NCI-H526 treated with DMSO at 0.1 percent for 48 hours (cell line): ENCODE data around the gene ARHGEF17.

Source experiments
- DNase-seq: peaks from one replicate; lab custom pipeline; 2025; lab: John Stamatoyannopoulos, UW

ARHGEF17 gene

DNA sequence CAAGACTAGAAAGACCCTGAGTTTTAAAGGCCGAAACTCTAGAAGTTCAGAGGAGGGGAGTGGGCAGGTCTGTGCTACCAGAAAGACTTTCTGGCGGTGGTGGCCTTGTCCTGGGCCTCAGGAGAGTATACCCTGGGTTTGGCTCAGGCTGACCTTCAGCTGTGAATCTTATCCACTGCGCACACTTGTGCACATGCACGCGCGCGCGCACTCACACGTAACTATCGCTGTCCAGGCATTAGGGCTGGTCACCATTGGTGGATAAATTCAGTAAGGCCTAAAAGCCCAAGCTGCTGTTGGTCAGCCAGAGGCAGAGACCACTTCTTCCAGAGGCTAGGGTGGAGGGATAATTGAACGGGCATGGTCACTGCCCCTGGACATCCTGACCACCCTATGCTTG, 25.1 kb downstream of the ARHGEF17 start:
- no peak for DNase-seq

DNA sequence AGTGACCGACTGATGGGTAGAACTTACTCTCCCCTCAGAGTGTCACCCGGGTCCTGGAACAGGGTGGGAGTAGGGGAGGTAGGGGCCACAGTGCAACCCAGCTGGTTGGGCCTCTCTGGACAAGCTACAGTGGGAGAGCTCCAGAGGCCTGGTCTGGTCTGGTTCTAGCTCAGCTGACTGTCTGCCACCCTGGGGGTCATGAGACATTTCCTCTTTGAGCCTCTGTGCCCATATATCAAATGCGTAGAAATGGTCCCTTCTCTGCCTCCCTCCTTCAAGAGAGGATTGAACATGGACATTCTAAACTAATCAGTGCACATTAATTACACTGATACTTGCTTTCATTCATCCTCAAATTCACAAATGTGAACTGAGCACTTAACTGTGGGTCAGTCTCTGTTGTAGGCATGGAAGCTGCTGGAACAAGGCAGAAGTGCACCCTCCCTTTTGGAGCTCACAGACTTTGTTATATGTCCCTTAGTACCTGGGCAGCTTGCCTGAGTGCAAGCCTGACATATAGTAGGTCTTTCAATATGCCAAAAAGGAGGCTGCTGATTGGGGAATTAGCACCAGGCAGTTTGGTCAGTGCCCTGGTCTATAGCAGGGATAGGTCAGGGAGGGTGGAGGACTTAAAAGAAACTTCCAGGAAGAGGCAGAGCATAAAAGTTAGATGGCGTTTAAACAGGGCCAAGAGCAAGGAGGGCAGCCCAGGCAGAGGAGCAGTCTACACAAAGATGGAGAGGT, 25.7 kb downstream of the ARHGEF17 start:
- DNase-seq: no peak

DNA sequence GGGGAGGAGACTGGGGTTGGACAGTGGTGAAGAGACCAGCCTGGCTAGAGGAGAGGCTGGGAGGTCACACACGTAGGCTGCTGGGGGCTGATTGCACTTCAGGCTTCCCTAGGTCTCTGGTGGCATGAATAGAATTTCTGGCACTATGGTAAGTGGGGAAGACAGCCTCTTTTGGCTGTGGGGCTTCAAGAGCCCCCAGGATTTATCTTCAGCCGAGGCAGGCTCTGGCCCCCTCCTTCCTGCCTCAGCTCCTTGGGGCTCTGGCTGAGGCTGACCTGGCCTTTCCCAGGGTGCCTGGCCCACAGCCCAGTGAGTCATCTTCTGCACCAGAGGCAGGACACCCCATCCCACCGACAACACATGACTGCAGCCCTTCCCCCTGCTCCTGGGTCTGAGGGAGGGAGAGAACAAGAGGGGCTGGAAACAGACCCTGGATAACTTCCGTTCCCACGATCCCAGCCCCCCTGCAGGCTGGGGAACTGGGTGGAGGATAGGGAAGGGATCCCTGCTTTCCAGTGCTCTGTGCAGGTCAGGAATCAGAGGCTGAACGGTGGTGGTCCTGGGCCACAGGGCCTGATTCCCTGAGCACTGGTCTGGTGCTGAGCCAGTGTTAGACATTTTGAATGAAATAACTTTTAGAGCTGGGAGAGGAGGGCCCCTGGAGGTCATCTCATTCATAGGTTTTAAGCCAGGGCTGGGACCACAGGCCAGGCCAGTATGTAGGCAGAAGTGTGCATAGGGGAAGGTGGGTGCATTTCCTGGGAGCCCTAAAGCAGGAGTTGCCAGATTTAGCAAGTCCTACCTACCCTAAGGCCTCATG, 26.5 kb downstream of the ARHGEF17 start:
- DNase-seq: no peak

DNA sequence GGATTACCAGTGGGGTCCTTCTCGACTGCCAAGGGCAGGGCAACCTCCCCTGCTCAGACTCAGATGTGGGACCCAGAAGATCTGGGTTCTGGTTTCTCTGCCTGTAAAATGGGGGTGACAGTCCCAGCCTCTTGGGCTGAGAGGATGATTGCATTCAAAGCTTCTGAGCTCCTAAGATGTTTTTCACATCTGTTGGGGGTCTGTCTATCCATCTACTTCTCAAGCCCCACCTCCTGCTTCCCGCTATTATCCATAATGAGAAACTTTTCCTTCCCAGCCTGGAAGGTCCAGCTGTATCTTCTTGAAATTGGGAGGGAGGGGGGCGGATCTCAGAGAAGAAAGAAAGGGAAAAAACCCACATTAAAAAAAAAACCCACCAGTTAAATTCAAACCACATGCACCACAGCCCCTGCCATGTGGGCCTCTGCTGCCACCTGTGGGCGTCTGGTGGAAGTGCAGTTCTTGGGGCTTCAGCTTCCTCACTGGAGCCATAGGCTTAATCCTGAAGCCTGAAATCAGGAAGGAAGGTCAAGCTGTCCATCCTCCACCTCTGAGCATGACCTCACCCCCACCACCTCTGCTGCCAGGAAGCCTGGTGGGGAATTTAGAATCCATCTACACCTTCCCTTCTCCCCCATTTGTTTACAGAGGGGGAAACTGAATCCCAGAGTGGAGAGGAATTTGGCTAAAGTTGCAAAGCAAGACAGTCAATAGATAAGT, 27.3 kb downstream of the ARHGEF17 start:
- DNase-seq: peak; percentile 48

DNA sequence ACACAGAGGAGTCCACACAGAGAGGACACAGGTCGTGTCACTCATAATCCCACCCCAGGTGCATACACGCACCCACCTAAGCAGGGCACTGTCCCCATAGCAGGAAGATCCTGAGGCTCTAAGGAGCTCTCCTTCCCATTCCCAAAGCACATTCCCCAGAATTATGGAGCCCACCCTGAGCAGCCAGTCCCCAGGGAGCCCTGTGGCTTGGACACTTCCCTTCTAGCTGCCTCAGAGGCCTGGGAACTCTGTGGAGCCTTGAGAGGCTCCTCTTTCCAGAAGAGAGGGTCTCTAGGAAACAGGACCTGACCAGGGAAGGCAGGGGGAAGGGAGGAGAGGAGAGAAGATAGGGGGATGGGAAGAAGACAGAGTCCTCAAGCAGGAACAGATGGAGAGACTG, 29.8 kb downstream of the ARHGEF17 start:
- no peak for DNase-seq

DNA sequence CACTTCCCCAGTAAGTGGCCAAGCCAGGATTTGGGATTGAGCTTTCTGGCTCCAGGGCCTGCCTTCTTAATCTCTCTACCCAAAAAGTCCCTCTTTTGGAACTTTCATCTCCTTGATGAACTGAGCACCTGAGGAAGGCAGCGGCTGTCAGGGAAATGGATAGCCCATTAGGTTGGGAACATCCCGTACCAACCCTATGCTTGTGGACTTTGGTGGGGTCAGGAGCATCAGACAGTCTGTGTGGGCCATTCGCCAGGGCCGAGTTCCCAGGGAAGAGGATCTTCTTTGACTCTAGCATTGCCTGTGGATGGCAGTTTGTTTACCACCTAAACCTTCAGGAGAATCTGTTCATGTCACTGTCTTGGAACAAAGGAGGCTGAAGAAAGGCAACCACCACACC, 30.2 kb downstream of the ARHGEF17 start:
- no peak for DNase-seq

DNA sequence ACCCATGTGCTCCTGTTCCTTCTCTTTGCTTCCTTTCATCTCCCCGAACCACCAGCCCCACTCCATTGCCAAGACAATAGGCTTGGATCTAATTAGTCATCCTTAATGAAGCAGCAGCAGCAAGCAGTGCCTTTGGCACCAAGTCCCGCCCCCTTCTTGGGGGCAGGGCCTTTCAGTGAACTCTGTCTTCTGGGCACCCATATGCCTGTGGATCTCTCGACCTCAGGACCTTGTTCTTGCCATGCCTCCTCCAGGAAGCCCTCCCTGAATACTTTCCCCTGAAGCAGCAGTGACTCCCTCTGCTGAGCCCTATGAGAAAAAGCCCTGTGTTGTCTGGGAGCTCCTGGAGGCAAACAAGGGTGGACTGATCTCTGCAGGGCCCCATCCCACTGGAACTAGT, 32.1 kb downstream of the ARHGEF17 start:
- no peak for DNase-seq

DNA sequence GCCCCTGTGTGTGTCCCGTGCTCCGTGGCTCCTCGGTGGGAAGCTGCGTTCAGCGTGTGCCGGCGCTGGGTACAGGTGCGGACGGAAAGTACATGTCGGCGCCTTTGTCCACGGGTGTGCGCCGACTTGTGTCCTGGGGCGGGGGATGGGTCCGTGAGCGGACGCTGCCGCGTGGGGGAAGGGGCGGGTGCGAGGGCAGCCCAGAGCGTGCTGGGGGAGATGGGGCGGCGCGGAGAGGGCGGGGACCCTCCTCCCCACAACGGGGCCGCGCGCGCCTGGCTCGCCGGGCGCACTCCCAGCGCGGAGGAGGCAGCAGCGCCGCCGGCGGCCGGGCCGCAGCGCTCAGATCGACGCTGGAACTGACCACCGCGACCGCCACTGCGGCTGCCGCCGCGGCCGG, 34.6 kb downstream of the ARHGEF17 start:
- no peak for DNase-seq

DNA sequence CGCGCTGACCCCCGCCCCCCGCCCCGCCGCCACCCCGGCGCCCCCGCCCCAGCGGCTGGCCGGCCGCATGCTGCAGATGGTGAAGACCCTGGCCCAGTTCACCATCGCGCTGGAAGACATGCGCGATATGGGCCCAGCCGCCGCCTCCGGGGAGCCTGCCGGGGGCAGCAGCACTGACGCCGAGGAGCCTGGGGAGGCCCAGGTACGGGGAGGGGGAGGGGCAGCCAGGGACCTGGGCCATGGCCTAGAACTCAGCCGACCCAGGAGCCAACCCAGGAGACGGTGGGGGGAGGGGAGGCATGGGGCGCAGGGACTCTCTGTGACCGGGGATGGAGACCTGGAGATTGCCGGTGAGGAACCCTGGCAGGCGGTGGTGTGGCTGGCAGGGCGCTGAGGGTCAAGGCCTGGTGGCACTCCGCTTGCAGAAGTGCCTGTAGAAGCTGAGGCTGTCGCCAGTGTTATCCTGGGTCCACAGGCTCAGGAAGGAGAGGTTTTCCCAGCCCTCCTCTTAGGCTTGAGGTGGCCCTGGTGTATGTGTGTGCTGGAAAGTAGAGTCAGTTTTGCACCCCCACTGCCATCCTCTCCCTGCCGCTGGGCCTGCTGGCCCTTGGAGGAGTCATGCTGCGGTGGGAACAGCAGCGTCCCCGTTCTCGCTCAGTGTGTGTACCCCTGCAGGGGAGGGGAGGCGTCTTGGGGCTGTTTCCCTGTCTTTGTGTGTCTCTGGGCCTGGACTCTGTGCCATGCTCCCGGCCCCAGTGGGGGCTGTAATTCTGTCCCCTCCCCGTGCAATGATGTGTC, 35.2 kb downstream of the ARHGEF17 start:
- DNase-seq: peak; percentile 13

DNA sequence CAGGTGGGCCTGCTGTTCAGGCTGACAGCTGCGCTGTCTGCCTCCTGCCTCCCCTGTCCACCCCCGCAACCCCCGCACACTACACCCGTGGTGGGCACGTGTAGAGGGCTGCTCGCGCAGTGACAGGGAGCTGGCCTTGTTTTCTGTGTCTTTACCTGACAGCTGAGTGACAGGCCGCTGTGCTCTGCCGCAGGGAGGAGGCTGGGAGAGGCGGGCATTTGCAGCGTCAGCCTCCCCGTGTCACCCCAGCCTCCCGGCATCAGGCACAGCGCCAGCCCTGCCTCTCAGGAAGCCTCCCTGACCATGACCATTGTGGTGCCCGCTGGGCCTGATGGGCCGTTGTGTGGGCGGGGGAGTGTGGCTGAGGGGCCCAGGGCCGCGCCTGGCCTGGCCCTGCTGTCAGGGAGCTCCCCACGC, 36.1 kb downstream of the ARHGEF17 start:
- no peak for DNase-seq

DNA sequence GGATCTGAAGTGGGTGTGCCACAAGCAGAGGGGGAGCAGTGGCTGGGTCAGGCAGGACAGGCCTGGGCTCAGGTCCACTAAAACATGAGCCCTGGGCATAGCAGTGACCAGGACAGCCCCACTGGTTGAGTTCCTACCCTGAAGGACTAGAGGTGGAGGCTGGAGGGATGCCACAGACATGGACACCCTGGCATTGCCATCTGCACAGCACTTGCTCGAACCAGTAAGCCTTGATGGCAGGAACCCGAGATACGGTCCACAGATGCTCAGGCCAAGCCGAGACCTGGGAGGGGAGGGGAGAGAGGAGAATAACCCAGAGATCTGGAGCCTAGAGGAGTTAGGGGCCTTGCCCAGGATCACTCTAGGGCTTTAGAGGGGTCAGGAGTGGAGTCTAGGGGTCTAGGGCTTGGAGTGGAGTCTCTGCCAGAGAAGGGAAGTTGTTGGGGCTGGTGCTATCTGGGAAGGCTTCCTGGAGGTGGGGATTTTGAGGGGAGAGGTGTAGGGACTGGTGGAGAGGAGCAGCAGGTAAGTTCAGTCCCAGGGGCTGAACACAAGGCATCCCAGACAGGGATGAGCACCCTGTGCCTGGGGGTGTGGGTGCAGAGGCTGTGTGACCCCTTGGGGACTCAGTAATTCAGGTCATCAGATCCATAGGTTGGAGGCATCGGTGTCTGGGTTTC, 37.5 kb downstream of the ARHGEF17 start:
- DNase-seq: no peak

DNA sequence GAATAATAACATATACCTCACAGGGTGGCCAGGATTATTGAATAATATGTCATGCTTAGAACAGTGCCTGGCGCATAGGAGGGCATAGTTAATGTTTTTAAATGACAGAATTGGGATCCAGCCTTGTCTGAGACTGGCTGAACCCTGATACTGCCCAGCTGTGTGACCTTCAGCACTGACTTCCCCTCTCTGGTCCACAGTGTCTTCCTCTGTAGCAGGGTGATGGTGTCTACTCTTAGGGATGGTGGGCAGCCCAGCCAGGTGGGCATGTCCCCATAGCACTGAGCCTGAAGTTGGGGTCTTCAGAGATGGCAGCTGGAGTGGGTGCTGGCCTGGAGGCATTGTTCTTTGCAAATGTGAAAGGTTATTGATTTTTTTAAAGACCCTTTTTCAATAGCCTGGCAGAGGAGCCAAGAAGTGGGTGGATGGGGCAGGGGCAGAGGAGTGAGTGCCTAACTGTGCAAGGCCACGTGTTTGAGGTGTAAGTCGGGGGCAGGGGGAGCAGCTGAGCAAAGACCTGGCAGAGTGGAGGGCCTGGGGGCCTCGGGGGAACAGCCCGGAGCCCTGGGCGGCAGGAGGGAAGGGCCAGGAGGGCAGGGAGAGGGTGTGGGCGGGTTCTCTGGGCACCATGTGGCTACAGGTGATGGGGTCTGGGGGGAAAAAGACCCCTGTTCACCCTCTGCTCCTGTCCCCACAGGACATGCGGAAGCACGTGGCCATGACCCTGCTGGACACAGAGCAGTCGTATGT, 38.3 kb downstream of the ARHGEF17 start:
- no peak for DNase-seq

DNA sequence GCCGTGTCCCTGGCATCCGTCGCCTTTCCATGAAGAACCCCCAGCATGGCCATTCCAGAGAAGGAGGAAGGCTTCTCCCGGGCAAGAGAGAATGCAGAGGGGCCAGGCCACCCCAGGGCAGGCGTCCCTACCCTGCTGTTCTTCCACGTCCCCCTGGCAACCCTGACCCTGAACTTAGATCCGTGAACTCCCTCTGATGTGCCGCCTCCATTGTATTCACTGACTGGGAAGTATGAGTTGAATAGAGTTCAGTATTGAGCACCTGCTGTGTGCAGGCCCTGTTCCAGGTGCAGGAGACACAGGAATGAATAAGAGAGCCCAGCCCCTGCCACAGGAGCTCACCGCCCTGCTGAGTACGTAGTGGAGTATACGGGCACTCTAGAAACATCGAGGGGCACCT, 39.0 kb downstream of the ARHGEF17 start:
- no peak for DNase-seq

DNA sequence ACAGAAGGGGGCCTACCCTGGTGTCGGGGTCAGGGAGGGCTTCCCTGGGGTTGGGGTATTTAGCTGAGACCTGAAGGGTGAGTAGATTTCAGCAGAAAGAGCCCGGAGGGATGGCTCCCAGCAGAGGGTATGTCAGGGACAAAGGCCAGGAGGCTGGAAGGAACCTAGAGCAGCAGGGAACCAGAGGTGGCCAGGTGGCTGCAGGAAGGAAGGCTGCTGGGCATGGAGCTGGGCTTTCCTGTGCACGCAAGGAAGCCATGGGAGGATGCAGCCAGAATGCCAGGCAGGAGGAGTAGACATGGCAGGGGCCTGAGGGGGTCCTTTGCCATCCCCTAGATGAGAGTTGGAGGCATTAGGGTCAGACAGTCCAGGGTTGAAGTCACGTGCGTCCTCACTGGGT, 40.8 kb downstream of the ARHGEF17 start:
- no peak for DNase-seq

DNA sequence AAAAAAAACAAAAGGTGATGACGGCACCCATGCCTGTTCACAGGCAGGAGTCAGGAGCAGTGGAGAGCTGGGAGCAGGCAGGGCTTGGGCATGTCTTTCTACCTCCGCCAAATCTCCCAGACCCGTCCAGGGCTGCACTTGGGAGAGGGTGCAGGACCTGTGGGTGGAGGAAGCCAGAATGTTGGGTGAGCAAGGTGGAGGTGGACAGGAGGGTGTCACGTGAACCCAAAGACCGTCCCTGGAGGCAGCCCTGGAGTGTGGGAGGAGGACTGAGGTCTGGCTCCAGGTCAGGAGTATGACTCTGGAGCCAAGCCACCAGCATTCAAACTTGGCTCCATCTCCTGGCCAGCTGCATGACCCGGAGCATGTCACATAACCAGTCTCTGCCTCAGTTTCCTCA, 41.6 kb downstream of the ARHGEF17 start:
- no peak for DNase-seq

DNA sequence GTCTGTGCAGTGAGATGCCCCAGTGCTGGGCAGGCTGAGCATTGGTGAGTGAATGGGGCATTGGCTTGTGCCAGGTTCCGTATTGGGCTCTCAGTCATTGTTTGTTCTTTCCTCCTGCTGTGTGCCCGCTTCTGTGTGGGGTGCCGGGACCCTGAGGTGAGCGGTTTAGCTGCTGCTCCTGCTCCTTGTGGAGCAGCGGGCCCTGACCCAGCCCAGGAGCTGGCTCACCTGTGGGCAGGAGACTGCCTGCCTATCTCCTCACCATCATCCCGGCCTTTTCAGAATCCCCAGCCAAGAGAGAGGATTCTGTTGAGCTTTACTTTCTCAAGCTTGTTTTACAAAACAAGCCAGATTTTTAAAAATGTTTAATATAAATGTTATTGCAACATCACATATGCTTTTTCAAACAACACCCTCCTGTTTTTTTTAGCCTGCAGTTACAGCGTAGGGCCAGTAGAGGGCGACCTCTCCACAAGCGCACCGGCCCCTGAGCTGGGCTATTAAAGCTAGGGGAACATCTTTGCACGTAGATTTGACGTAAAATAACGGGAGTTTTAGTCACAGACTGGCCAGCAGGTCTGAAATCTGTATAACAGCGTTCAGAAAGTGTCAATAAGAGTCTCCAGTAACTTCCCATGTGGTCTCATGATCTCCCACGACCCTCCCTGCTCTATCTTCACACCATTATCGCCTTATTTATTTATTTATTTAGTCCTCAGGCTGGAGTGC, 43.0 kb downstream of the ARHGEF17 start:
- peak; percentile 45 for DNase-seq

DNA sequence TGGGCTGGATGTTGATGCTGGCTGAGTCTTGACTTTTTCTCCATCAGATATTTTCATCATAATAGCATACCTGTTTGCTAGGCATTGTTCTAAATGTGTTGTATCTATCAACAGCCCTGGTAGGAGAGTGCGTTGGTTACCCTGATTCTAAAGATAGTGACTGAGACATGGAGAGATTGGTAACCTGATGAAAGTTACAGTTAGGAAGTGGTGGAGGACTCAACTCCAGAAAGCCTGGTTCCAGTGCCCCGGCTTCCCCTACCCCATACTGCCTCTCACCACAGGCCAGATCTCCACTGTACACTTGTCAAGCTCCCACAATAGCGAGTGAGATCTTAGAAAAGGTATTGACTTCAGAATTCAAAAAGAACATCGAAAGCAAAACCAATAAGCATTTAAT, 45.3 kb downstream of the ARHGEF17 start:
- DNase-seq: no peak

DNA sequence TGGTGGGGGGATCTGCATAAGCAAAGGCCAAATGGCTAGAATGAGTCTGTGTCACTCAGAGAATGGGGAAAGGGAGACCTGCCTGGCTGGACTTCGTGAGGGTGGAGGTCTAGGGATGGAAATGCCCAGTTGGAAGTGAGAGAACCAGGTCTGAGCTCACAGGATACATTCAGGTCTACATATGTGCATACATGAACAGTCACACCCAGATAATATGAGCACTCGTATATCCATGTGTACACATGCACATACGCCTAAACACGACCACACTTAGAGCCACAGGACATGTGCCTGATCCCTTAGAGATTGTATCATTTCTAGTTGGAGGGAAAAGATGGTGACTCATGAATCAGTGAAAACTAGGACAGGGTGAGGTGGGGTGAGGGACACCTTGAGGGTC, 47.0 kb downstream of the ARHGEF17 start:
- DNase-seq: no peak

DNA sequence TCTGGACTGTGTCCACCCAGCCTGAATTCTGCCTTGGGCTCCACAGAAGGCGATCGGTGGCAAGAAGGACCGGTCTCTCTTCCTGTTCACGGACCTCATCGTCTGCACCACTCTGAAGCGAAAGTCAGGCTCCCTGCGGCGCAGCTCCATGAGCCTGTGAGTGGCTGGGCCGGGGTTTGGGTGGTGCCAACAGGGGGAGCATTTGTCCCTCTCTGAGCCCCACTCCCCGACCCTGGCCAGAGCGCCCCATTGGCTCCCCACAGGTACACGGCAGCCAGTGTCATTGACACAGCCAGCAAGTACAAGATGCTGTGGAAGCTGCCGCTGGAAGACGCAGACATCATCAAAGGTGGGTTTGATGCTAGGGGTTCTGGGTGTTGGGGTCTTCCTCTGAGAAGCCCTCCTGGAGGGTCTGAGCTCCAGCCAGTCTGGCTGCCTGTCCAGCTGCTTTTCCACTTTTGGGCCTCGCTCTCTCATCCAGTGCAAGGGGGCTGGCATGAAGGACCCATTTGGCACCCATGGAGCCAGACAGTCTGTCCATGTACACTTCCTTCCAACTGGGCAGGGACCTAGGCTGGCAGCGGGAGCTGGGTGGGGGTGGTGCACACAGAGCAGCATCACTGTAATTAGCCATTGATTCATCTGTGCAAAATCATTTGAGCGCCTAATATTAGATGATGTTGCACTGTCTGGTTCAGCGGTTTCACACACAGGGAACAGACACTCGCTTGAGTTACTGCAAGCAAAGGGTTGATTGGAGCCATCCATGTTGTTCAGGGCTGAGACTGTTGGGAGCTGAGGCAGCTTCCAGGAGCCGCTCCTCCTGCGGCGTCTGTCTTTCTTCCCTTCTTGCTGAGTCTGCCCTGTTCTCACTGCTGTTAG, 49.1 kb downstream of the ARHGEF17 start:
- no peak for DNase-seq
